WTC11 (cell line): ENCODE results near the gene KRT6B. TPM values are rescaled to one million over a fixed set of nuclear protein-coding genes. Genes with fewer than 3 reads are reported as not detected.

Experiments
- ATAC-seq: fragments of 200-7000 bp; cut with Tn5 transposase; 2 replicates; pipeline ENCODE4 v1.10.0; 2021; ENCODE audit warnings: mild to moderate bottlenecking, moderate library complexity
- CTCF ChIA-PET: fragments of 300-600 bp; sonication (Branson Sonifier 250); formaldehyde crosslinking; loops from one replicate; lab custom pipeline; 2021; ENCODE audit warnings: antibody characterized with exemption; lab: Charles Lee
- POLR2A ChIA-PET: fragments of 350-600 bp; sonication (Branson Sonifier 250); formaldehyde crosslinking; loops from one replicate; lab custom pipeline; 2021; ENCODE audit warnings: antibody characterized with exemption; lab: Charles Lee
- DNase-seq: peaks from one replicate; pipeline ENCODE4 v3.0.0; 2021; ENCODE audit warnings: low spot score
- H3K27ac Mint-ChIP-seq: 2 replicates; pipeline ENCODE4 v1.8.0; 2021; ENCODE audit warnings: mixed read lengths
- H3K27me3 Mint-ChIP-seq: 2 replicates; pipeline ENCODE4 v1.8.0; 2021; ENCODE audit warnings: low read depth, mild to moderate bottlenecking, moderate library complexity, mixed read lengths
- H3K36me3 Mint-ChIP-seq: 2 replicates; pipeline ENCODE4 v1.8.0; 2021; ENCODE audit warnings: mixed read lengths
- H3K4me1 Mint-ChIP-seq: 2 replicates; pipeline ENCODE4 v1.8.0; 2022; ENCODE audit warnings: mixed read lengths
- H3K4me3 Mint-ChIP-seq: 2 replicates; pipeline ENCODE4 v1.8.0; 2021; ENCODE audit warnings: mild to moderate bottlenecking, moderate library complexity, mixed read lengths
- H3K9me3 Mint-ChIP-seq: 2 replicates; pipeline ENCODE4 v1.8.0; 2021; ENCODE audit warnings: mixed read lengths
- CREB1 ChIP-seq: sonication (generic); formaldehyde crosslinking; IDR thresholded peaks from 2 replicates; pipeline ENCODE4 v1.8.0; 2023; ENCODE audit warnings: mild to moderate bottlenecking, missing genetic modification reagents
- ESRRA ChIP-seq: sonication (generic); formaldehyde crosslinking; IDR thresholded peaks from 2 replicates; pipeline ENCODE4 v1.8.1; 2022; ENCODE audit warnings: mild to moderate bottlenecking, missing genetic modification reagents, borderline replicate concordance
- GTF2I ChIP-seq: fragments of 250-450 bp; sonication (Bioruptor Pico); conservative IDR thresholded peaks from 2 replicates; pipeline ENCODE4 v1.4.0; 2021; ENCODE audit warnings: mild to moderate bottlenecking
- NFATC4 ChIP-seq: fragments of 250-450 bp; sonication (Bioruptor Pico); IDR thresholded peaks from 2 replicates; pipeline ENCODE4 v1.9.0; 2021; ENCODE audit warnings: mild to moderate bottlenecking
- NR2C2 ChIP-seq: sonication (generic); formaldehyde crosslinking; IDR thresholded peaks from 2 replicates; pipeline ENCODE4 v1.8.0; 2022; ENCODE audit warnings: mild to moderate bottlenecking, missing genetic modification reagents
- OVOL2 ChIP-seq: fragments of 250-450 bp; sonication (Bioruptor Pico); IDR thresholded peaks from 2 replicates; pipeline ENCODE4 v1.9.0; 2021; ENCODE audit warnings: mild to moderate bottlenecking, borderline replicate concordance
- SP1 ChIP-seq: sonication (generic); formaldehyde crosslinking; conservative IDR thresholded peaks from 2 replicates; pipeline ENCODE4 v1.8.1; 2022; ENCODE audit warnings: missing genetic modification reagents
- TCF7 ChIP-seq: sonication (generic); formaldehyde crosslinking; IDR thresholded peaks from 2 replicates; pipeline ENCODE4 v1.8.0; 2022; ENCODE audit warnings: mild to moderate bottlenecking, low read depth, missing genetic modification reagents, moderate library complexity
- TEAD1 ChIP-seq: sonication (generic); formaldehyde crosslinking; IDR thresholded peaks from 2 replicates; pipeline ENCODE4 v1.8.0; 2022; ENCODE audit warnings: mild to moderate bottlenecking, missing genetic modification reagents
- TP53 ChIP-seq: sonication (generic); formaldehyde crosslinking; IDR thresholded peaks from 2 replicates; pipeline ENCODE4 v1.8.1; 2023; ENCODE audit warnings: mild to moderate bottlenecking, missing genetic modification reagents
- ZNF138 ChIP-seq: sonication (generic); formaldehyde crosslinking; conservative IDR thresholded peaks from 2 replicates; pipeline ENCODE4 v1.8.1; 2022; ENCODE audit warnings: mild to moderate bottlenecking, moderate library complexity, missing genetic modification reagents
- ZNF317 ChIP-seq: sonication (generic); formaldehyde crosslinking; IDR thresholded peaks from 2 replicates; pipeline ENCODE4 v1.8.1; 2023; ENCODE audit warnings: low read depth, mild to moderate bottlenecking, moderate library complexity, missing genetic modification reagents, borderline replicate concordance
- total RNA-seq: library from RNA; stranded (reverse); gene quantifications from 3 replicates; pipeline ENCODE4 v1.2.3, GENCODE V29; 2021
- TF ChIP-seq, protein P1 (sequence below): fragments of 250-450 bp; sonication (Bioruptor Pico); IDR thresholded peaks from 2 replicates; pipeline ENCODE4 v1.9.0; 2021; ENCODE audit warnings: moderate library complexity, mild to moderate bottlenecking, inconsistent platforms, borderline replicate concordance
- TF ChIP-seq, protein P2 (sequence below): fragments of 200-600 bp; IDR thresholded peaks from 2 replicates; pipeline ENCODE4 v1.8.0; 2022; ENCODE audit warnings: antibody characterized with exemption
- TF ChIP-seq, protein P3 (sequence below): sonication (generic); formaldehyde crosslinking; IDR thresholded peaks from 2 replicates; pipeline ENCODE4 v1.8.1; 2023; ENCODE audit warnings: mild to moderate bottlenecking, missing genetic modification reagents
- TF ChIP-seq, protein P4 (sequence below): sonication (generic); formaldehyde crosslinking; IDR thresholded peaks from 2 replicates; pipeline ENCODE4 v1.8.0; 2022; ENCODE audit warnings: mild to moderate bottlenecking, missing genetic modification reagents
- TF ChIP-seq, protein P5 (sequence below): sonication (generic); formaldehyde crosslinking; IDR thresholded peaks from 2 replicates; pipeline ENCODE4 v1.8.1; 2022; ENCODE audit warnings: low read depth, missing genetic modification reagents, borderline replicate concordance
- TF ChIP-seq, protein P6 (sequence below): sonication (generic); formaldehyde crosslinking; IDR thresholded peaks from 2 replicates; pipeline ENCODE4 v1.8.0; 2023; ENCODE audit warnings: missing genetic modification reagents
- TF ChIP-seq, protein P7 (sequence below): sonication (generic); formaldehyde crosslinking; conservative IDR thresholded peaks from 2 replicates; pipeline ENCODE4 v1.8.1; 2023; ENCODE audit warnings: mild to moderate bottlenecking, low read depth, missing genetic modification reagents, moderate library complexity
- TF ChIP-seq, protein P8 (sequence below): sonication (generic); formaldehyde crosslinking; IDR thresholded peaks from 2 replicates; pipeline ENCODE4 v1.8.1; 2023; ENCODE audit warnings: mild to moderate bottlenecking, missing genetic modification reagents, borderline replicate concordance
- TF ChIP-seq, protein P9 (sequence below): sonication (generic); formaldehyde crosslinking; IDR thresholded peaks from 2 replicates; pipeline ENCODE4 v1.8.0; 2022; ENCODE audit warnings: mild to moderate bottlenecking, missing genetic modification reagents

The KRT6B gene
- total RNA-seq, 1 experiment from 2014 or later = not detected

DNA sequence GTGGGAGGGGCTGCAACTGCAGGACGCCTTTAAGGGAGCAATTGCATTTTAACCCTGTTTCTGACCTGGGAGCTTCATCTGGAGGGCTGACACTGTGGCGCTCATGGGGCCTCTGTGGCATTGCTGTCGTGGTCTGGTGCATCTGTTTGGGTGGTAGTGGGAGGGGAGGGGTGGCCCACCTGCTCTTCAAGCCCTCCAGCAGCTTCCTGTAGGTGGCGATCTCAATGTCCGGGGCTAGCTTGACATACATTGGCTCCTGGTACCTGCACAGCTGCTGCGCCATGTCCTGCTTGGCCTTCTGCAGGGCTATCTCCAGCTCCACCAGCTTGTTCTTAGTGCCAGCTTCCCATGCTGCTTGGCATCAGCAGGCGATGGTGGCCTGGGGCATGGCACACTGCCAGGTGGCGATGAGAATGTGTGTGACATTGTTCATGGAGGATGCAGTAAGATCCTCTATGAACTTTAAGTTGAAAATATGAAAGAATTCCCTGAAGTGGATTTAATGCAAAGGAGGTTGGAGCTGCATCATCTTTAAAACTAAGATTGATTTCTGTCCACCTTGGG lies 38.1 kb downstream of the KRT6B start (continued):
- TF ChIP-seq, protein P1, sequence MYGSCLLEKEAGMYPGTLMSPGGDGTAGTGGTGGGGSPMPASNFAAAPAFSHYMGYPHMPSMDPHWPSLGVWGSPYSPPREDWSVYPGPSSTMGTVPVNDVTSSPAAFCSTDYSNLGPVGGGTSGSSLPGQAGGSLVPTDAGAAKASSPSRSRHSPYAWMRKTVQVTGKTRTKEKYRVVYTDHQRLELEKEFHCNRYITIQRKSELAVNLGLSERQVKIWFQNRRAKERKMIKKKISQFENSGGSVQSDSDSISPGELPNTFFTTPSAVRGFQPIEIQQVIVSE (CRISPR knock-in tag) = no peak
- TF ChIP-seq NR2C2 (no peak), TCF7 (CRISPR knock-in tag) (no peak), OVOL2 (CRISPR knock-in tag) (no peak), TP53 (CRISPR knock-in tag) (no peak), TEAD1 (CRISPR knock-in tag) (no peak), SP1 (CRISPR knock-in tag) (no peak)
- TF ChIP-seq, protein P2, sequence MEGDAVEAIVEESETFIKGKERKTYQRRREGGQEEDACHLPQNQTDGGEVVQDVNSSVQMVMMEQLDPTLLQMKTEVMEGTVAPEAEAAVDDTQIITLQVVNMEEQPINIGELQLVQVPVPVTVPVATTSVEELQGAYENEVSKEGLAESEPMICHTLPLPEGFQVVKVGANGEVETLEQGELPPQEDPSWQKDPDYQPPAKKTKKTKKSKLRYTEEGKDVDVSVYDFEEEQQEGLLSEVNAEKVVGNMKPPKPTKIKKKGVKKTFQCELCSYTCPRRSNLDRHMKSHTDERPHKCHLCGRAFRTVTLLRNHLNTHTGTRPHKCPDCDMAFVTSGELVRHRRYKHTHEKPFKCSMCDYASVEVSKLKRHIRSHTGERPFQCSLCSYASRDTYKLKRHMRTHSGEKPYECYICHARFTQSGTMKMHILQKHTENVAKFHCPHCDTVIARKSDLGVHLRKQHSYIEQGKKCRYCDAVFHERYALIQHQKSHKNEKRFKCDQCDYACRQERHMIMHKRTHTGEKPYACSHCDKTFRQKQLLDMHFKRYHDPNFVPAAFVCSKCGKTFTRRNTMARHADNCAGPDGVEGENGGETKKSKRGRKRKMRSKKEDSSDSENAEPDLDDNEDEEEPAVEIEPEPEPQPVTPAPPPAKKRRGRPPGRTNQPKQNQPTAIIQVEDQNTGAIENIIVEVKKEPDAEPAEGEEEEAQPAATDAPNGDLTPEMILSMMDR = no peak

DNA sequence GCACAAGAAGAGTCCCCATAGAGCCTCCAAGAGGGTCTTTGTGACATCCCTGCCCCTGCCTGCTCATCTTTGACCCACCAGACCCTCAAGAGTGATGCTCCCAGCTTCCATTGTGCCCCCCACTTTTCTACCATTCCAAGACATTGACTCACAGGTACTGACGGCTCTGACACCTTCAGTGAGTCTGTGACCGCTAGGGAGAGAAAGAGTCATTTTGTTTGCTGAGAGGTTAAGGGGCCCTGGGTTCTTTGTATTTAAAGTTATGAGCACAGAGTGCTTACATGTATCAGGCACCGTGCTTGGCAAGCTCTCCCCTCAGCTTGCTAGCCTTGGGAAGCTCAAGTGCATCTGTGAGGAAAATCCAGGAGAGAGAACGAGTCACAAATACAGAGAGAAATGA lies 38.7 kb downstream of the KRT6B start:
- Mint-ChIP-seq H3K27ac (no peak overlapping the region), H3K36me3 (peaks cover 7% of the 10 kb centered on the region), H3K4me1 (peaks cover 9% of the 10 kb centered on the region), H3K27me3 (no peaks in the 10 kb centered on the region), H3K4me3 (no peak overlapping the region), H3K9me3 (peaks cover 12% of the 10 kb centered on the region)
- POLR2A ChIA-PET = no interaction called here
- ATAC-seq = no peak
- no peak for DNase-seq
- CTCF ChIA-PET = interaction anchor here (0.5 to 5.4 kb wide), 19 partner anchors 10 to 476 kb away, joined by 3 to 35 read pairs (median 4); no protein-coding TSS in a partner anchor
- TF ChIP-seq, protein P3, sequence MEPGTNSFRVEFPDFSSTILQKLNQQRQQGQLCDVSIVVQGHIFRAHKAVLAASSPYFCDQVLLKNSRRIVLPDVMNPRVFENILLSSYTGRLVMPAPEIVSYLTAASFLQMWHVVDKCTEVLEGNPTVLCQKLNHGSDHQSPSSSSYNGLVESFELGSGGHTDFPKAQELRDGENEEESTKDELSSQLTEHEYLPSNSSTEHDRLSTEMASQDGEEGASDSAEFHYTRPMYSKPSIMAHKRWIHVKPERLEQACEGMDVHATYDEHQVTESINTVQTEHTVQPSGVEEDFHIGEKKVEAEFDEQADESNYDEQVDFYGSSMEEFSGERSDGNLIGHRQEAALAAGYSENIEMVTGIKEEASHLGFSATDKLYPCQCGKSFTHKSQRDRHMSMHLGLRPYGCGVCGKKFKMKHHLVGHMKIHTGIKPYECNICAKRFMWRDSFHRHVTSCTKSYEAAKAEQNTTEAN (CRISPR knock-in tag) = no peak
- TF ChIP-seq NR2C2 (no peak), ZNF138 (CRISPR knock-in tag) (no peak), GTF2I (CRISPR knock-in tag) (no peak), ESRRA (CRISPR knock-in tag) (no peak), ZNF317 (CRISPR knock-in tag) (no peak), NFATC4 (no peak), CREB1 (CRISPR knock-in tag) (no peak)
- TF ChIP-seq, protein P4, sequence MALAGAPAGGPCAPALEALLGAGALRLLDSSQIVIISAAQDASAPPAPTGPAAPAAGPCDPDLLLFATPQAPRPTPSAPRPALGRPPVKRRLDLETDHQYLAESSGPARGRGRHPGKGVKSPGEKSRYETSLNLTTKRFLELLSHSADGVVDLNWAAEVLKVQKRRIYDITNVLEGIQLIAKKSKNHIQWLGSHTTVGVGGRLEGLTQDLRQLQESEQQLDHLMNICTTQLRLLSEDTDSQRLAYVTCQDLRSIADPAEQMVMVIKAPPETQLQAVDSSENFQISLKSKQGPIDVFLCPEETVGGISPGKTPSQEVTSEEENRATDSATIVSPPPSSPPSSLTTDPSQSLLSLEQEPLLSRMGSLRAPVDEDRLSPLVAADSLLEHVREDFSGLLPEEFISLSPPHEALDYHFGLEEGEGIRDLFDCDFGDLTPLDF (CRISPR knock-in tag) = no peak
- TF ChIP-seq, protein P5, sequence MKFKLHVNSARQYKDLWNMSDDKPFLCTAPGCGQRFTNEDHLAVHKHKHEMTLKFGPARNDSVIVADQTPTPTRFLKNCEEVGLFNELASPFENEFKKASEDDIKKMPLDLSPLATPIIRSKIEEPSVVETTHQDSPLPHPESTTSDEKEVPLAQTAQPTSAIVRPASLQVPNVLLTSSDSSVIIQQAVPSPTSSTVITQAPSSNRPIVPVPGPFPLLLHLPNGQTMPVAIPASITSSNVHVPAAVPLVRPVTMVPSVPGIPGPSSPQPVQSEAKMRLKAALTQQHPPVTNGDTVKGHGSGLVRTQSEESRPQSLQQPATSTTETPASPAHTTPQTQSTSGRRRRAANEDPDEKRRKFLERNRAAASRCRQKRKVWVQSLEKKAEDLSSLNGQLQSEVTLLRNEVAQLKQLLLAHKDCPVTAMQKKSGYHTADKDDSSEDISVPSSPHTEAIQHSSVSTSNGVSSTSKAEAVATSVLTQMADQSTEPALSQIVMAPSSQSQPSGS (CRISPR knock-in tag) = no peak
- TF ChIP-seq, protein P6, sequence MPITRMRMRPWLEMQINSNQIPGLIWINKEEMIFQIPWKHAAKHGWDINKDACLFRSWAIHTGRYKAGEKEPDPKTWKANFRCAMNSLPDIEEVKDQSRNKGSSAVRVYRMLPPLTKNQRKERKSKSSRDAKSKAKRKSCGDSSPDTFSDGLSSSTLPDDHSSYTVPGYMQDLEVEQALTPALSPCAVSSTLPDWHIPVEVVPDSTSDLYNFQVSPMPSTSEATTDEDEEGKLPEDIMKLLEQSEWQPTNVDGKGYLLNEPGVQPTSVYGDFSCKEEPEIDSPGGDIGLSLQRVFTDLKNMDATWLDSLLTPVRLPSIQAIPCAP (CRISPR knock-in tag) = no peak
- TF ChIP-seq, protein P7, sequence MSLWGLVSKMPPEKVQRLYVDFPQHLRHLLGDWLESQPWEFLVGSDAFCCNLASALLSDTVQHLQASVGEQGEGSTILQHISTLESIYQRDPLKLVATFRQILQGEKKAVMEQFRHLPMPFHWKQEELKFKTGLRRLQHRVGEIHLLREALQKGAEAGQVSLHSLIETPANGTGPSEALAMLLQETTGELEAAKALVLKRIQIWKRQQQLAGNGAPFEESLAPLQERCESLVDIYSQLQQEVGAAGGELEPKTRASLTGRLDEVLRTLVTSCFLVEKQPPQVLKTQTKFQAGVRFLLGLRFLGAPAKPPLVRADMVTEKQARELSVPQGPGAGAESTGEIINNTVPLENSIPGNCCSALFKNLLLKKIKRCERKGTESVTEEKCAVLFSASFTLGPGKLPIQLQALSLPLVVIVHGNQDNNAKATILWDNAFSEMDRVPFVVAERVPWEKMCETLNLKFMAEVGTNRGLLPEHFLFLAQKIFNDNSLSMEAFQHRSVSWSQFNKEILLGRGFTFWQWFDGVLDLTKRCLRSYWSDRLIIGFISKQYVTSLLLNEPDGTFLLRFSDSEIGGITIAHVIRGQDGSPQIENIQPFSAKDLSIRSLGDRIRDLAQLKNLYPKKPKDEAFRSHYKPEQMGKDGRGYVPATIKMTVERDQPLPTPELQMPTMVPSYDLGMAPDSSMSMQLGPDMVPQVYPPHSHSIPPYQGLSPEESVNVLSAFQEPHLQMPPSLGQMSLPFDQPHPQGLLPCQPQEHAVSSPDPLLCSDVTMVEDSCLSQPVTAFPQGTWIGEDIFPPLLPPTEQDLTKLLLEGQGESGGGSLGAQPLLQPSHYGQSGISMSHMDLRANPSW (CRISPR knock-in tag) = no peak
- TF ChIP-seq, protein P8, sequence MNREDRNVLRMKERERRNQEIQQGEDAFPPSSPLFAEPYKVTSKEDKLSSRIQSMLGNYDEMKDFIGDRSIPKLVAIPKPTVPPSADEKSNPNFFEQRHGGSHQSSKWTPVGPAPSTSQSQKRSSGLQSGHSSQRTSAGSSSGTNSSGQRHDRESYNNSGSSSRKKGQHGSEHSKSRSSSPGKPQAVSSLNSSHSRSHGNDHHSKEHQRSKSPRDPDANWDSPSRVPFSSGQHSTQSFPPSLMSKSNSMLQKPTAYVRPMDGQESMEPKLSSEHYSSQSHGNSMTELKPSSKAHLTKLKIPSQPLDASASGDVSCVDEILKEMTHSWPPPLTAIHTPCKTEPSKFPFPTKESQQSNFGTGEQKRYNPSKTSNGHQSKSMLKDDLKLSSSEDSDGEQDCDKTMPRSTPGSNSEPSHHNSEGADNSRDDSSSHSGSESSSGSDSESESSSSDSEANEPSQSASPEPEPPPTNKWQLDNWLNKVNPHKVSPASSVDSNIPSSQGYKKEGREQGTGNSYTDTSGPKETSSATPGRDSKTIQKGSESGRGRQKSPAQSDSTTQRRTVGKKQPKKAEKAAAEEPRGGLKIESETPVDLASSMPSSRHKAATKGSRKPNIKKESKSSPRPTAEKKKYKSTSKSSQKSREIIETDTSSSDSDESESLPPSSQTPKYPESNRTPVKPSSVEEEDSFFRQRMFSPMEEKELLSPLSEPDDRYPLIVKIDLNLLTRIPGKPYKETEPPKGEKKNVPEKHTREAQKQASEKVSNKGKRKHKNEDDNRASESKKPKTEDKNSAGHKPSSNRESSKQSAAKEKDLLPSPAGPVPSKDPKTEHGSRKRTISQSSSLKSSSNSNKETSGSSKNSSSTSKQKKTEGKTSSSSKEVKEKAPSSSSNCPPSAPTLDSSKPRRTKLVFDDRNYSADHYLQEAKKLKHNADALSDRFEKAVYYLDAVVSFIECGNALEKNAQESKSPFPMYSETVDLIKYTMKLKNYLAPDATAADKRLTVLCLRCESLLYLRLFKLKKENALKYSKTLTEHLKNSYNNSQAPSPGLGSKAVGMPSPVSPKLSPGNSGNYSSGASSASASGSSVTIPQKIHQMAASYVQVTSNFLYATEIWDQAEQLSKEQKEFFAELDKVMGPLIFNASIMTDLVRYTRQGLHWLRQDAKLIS (CRISPR knock-in tag) = no peak
- TF ChIP-seq, protein P9, sequence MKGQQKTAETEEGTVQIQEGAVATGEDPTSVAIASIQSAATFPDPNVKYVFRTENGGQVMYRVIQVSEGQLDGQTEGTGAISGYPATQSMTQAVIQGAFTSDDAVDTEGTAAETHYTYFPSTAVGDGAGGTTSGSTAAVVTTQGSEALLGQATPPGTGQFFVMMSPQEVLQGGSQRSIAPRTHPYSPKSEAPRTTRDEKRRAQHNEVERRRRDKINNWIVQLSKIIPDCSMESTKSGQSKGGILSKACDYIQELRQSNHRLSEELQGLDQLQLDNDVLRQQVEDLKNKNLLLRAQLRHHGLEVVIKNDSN (CRISPR knock-in tag) = no peak
